NCI-H774 (cell line): ENCODE results near the gene SMG5.
A peak's percentile ranks its signal among the peaks of the same experiment; 100 is the strongest.
"Not testable (repeated sequence)": the region's sequence is repeated elsewhere in the genome, so short reads cannot be mapped to it uniquely, and the experiment has no call there.

Experiments
- DNase-seq: peaks from one replicate; lab custom pipeline; 2025; lab: John Stamatoyannopoulos, UW

Gene SMG5

GRCh38 chr1:156282479-156283222 is at the start of gene SMG5:
SMG5 (minus strand) TSS chr1:156282825; CDS start chr1:156282680, 145 bp downstream.
- DNase-seq: peak; percentile 99

GRCh38 chr1:156323179-156323578 is 40.6 kb upstream of the SMG5 start:
- DNase-seq: not testable (repeated sequence)

- DNase-seq: no peak
Measured at GRCh38 chr1:156320560-156320959, 37.9 kb upstream of the SMG5 start.

- no peak for DNase-seq
Measured at GRCh38 chr1:156319664-156320063, 37.0 kb upstream of the SMG5 start.

- no peak for DNase-seq
Measured at GRCh38 chr1:156316909-156317308, 34.3 kb upstream of the SMG5 start.

GRCh38 chr1:156310962-156311361 is 28.3 kb upstream of the SMG5 start:
- DNase-seq: no peak

- DNase-seq: no peak
Measured at GRCh38 chr1:156308078-156308477, 25.5 kb upstream of the SMG5 start.

- no peak for DNase-seq
Measured at GRCh38 chr1:156305215-156305614, 22.6 kb upstream of the SMG5 start.

- no peak for DNase-seq
Measured at GRCh38 chr1:156303241-156303640, 20.6 kb upstream of the SMG5 start.

- no peak for DNase-seq
Measured at GRCh38 chr1:156298852-156299357, 16.3 kb upstream of the SMG5 start, which contains the start of gene VHLL. VHLL (minus strand) TSS chr1:156299307; CDS start chr1:156299189, 118 bp downstream.

- DNase-seq: peak; percentile 31
Measured at GRCh38 chr1:156295391-156295947, 12.8 kb upstream of the SMG5 start, which contains the start of gene GLMP. GLMP (minus strand) TSS chr1:156295679; CDS start chr1:156295645, 34 bp downstream.

- DNase-seq: no peak
Measured at GRCh38 chr1:156293895-156294294, 11.3 kb upstream of the SMG5 start.

GRCh38 chr1:156293098-156293434 is 10.4 kb upstream of the SMG5 start:
- DNase-seq: no peak

- DNase-seq: peak; percentile 46
Measured at GRCh38 chr1:156291226-156292061, 8.8 kb upstream of the SMG5 start.

GRCh38 chr1:156289857-156290256 is 7.2 kb upstream of the SMG5 start:
- no peak for DNase-seq

GRCh38 chr1:156286061-156286460 is 3.4 kb upstream of the SMG5 start:
- DNase-seq: no peak

- no peak for DNase-seq
Measured at GRCh38 chr1:156285437-156285836, 2.8 kb upstream of the SMG5 start.

- no peak for DNase-seq
Measured at GRCh38 chr1:156284757-156285156, 2.1 kb upstream of the SMG5 start.

- no peak for DNase-seq
Measured at GRCh38 chr1:156284112-156284511, 1.5 kb upstream of the SMG5 start, which contains the start of gene TMEM79. TMEM79 (plus strand) TSS chr1:156284325; CDS start chr1:156285227, 902 bp downstream.

- DNase-seq: no peak
Measured at GRCh38 chr1:156283521-156283920, 896 bp upstream of the SMG5 start.

- DNase-seq: peak; percentile 63
Measured at GRCh38 chr1:156281693-156282478, 739 bp downstream of the SMG5 start.

GRCh38 chr1:156281281-156281680 is 1.3 kb downstream of the SMG5 start:
- no peak for DNase-seq
